Right cardiac atrium (tissue), 5 donors: ENCODE data around the gene LSMEM2. TPM values are rescaled to one million over a fixed set of nuclear protein-coding genes. Genes with fewer than 3 reads are reported as not detected.
A peak's percentile ranks its signal among the peaks of the same experiment; 100 is the strongest.

ENCODE experiments used
- ATAC-seq, 2 donors: fragments of 200-7000 bp; cut with Tn5 transposase; one replicate each; pipeline versions ENCODE4 v1.8.0 to v1.9.1; 2020; ENCODE audit warnings: moderate library complexity in 2 of 2, mild to moderate bottlenecking in 1 of 2
- DNase-seq, 3 donors: peaks; one replicate each; pipeline ENCODE4 v3.0.0-alpha.2; 2020
- H3K27ac ChIP-seq: one replicate; pipeline ENCODE4 v1.5.1; 2013; ENCODE audit warnings: mild to moderate bottlenecking, low read length, control low read depth, moderate library complexity
- H3K27me3 ChIP-seq: one replicate; pipeline ENCODE4 v1.6.1; 2013; ENCODE audit not compliant: control insufficient read depth, insufficient read depth
- H3K4me1 ChIP-seq: one replicate; pipeline ENCODE4 v1.6.1; 2013; ENCODE audit warnings: low read length; ENCODE audit not compliant: control insufficient read depth, insufficient read depth
- H3K4me3 ChIP-seq: one replicate; pipeline ENCODE4 v1.5.1; 2013; ENCODE audit warnings: low read length, control low read depth
- H3K9me3 ChIP-seq: one replicate; pipeline ENCODE4 v1.6.1; 2013; ENCODE audit warnings: low read length; ENCODE audit not compliant: control insufficient read depth
- WGBS: extraction: QIAGEN DNeasy Blood & Tissue Kit; methylation state at CpG from one replicate; pipeline ENCODE4 v1.1.7; 2013; 5-methylcytosine and 5-hydroxymethylcytosine counted together
- intact Hi-C, 4 donors: fragments of 100-400 bp; cut with DNase I; formaldehyde crosslinking; loops; one replicate each; pipeline versions ENCODE4 v1.11.0 to v1.14.0; 2022 to 2023
- polyA plus RNA-seq: library from polyadenylated mRNA; stranded (reverse); fragments of 200-250 nt; gene quantifications from one replicate; pipeline ENCODE4 v1.2.3, GENCODE V29; 2013
- total RNA-seq, 4 donors: library from RNA; stranded (reverse); fragmentation: NEBNext Ultra II Directional; extraction: Animal tissue kit (Norgen Biotek cat#: 25700); gene quantifications; one replicate each; pipeline ENCODE4 v1.2.1, GENCODE V29; 2021
- donor health status: healthy with polysubstance abuse.
- donor health status: DM: no; HTN: yes; CAD: no.
- donor health status: DM: no; HTN: no; CAD: no.
- donor health status: DM: no; HTN: yes; CAD: no; lungs with severe emphysema.
- donor health status: DM: yes; HTN: yes; CAD: no.

LSMEM2 gene
- total and polyA plus RNA-seq, 5 donors = 1.4 to 15.7 (median 10.7) TPM

- WGBS = 90% methylated on average over 22 of the region's 22 CpGs
- DNase-seq = peak in 1 of 3 donors; percentile 64
Measured at GRCh38 chr3:50294492-50295403, 15.9 kb downstream of the LSMEM2 start.

GRCh38 chr3:50295553-50296431, 16.9 kb downstream of the LSMEM2 start:
- 81% methylated on average over 8 of the region's 8 CpGs for WGBS
- no peaks in the 10 kb centered on the region for H3K9me3 ChIP-seq
- intact Hi-C loops = no loop called here
- ATAC-seq (no peak), DNase-seq (no peak)
- no peak overlapping the region for H3K4me3 ChIP-seq
- peaks cover 16% of the 10 kb centered on the region for H3K4me1 ChIP-seq
- no peak overlapping the region for H3K27ac ChIP-seq
- no peaks in the 10 kb centered on the region for H3K27me3 ChIP-seq

More at GRCh38 chr3:50294492-50295403, 15.9 kb downstream of the LSMEM2 start:
- H3K27me3 ChIP-seq = no peaks in the 10 kb centered on the region
- no peak overlapping the region for H3K27ac ChIP-seq
- H3K9me3 ChIP-seq = no peaks in the 10 kb centered on the region
- intact Hi-C loops = no loop called here
- ATAC-seq = no peak
- H3K4me1 ChIP-seq = peaks cover 10% of the 10 kb centered on the region
- no peak overlapping the region for H3K4me3 ChIP-seq

- Histone ChIP-seq H3K9me3 (no peaks in the 10 kb centered on the region), H3K27ac (no peak overlapping the region), H3K4me3 (no peak overlapping the region), H3K27me3 (no peaks in the 10 kb centered on the region), H3K4me1 (peaks cover 13% of the 10 kb centered on the region)
- DNase-seq (peak in 1 of 3 donors; percentile 68), ATAC-seq (no peak)
- WGBS = 94% methylated on average over 18 of the region's 18 CpGs
- intact Hi-C loops = no loop called here
Measured at GRCh38 chr3:50296721-50297383, 18.0 kb downstream of the LSMEM2 start.

DNA sequence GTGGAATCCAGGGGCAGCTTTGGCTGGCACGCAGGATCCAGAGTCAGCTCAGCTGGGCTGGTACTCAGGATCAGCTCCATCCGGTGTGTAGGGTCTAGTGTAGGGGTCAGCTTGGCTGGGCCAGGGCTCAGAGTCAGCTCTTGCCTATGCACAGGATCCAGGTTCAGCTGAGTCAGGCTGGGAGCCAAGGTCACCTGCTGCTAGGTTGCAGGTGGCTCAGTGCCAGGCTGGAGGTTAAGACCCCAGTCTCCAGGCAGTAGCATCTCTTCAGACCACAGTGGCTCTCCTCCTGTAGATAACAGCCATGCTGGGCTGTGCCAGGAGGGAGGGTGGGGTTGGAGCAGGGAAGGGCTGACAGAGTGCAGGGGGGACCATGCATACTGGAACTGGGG, 18.5 kb downstream of the LSMEM2 start:
- DNase-seq = peak in 1 of 3 donors; percentile 64
- Histone ChIP-seq H3K4me1 (peaks cover 13% of the 10 kb centered on the region), H3K9me3 (no peaks in the 10 kb centered on the region), H3K27ac (no peak overlapping the region), H3K27me3 (no peaks in the 10 kb centered on the region), H3K4me3 (no peak overlapping the region)
- WGBS = 91% methylated on average over 2 of the region's 2 CpGs
- no peak for ATAC-seq
- intact Hi-C loops = no loop called here

DNA sequence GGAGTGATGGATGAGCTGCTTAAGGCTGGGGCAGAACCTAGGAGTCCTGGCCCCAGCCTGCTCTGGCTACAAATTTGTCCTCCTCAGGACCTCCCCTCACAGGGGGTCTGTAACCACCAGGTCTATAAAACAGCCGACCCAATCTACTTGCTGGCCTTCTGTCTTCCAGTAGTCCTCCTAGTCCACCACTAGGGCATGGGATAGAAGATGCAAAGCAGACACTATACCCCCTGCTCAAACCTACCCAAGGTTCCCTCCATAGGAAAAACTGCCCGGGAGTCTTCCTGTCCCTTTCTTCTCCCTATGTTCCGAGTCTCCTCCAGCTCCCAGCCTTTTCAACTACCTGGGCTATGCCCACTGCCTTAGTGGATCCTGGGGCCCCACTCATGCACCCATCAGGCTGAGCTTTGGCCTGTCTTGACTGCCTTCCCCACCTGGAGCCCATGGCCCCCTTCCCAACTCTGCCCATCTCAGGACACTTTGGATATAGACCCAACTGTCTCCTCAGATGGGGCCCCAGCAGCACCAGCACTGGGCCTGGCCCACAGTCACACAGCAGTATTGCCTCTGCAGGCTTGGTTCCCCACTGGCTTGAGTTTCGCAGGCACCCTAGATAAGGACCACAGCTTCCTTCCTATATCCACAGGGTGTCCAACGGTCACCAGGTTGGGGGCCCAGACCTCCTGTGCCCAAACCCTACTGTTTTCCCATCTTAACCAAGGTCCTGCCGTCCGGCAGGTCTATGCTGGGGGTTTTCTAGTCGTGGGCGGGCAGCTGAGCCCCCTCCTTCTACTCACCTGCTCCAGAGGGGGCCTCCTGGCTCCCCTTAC, 19.2 kb downstream of the LSMEM2 start:
- DNase-seq (peak in 1 of 3 donors; percentile 69), ATAC-seq (no peak)
- peak overlapping the region; percentile 38 for H3K4me3 ChIP-seq
- no peak overlapping the region for H3K27ac ChIP-seq
- H3K27me3 ChIP-seq = no peaks in the 10 kb centered on the region
- intact Hi-C loops = no loop called here
- peaks cover 10% of the 10 kb centered on the region for H3K4me1 ChIP-seq
- H3K9me3 ChIP-seq = no peaks in the 10 kb centered on the region
- WGBS = 40% methylated on average over 9 of the region's 9 CpGs

DNA sequence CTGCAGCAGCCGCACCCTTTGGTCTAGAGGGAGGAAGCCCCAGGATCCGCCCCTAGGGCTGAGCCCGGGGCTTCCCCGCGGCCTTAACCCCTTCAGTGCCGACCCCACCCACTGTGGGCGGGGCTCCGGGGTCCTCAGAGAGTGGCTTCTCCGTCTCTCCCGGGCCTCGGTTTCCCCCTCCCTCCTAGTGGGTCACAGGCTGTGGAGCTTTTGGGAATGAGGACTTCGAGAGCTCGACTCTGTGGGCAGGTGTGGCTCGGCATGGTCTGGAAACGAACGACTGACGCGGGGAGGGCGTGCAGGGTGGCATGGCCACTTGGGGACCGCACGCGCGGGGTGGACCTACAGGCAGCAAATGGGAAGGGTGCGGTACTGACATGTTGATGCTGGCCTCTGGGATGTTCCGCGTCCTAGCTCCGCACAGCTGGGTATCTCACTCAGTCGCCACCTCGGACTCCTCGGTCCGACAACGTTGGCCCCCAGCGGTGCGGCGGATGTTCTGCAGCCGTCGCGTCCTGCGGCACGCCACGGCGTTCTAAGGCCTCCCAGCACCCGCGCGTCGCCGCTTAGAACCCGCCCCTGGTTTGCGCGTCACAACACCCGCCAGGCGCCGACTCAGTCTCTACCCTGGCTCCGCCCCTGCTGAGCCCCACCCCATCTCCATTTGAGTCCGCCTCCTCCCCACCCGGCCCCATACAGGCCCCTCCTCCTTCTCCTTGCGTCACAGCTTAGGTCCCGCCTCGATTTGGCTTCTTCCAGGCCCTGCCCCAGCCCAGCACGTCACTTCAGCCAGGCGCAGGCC, 20.1 kb downstream of the LSMEM2 start, which contains the start of the genes HYAL3 and NAA80:
TSS of gene HYAL3 (minus strand) at position 570 of the 802 bp plus-strand sequence. CDS start 3,803 bp downstream, outside the sequence.
TSS of gene NAA80 (minus strand) at position 570 of the 802 bp plus-strand sequence. CDS start 1,942 bp downstream, outside the sequence.
- WGBS = under 1% methylated on average over 61 of the region's 61 CpGs

GRCh38 chr3:50299638-50299928, 20.7 kb downstream of the LSMEM2 start:
- Histone ChIP-seq H3K4me3 (peak overlapping the region; percentile 30), H3K27me3 (no peaks in the 10 kb centered on the region), H3K4me1 (peaks cover 10% of the 10 kb centered on the region), H3K9me3 (no peaks in the 10 kb centered on the region), H3K27ac (peak overlapping the region; percentile 91)
- intact Hi-C loops = no loop called here
- 0% methylated on average over 12 of the region's 12 CpGs for WGBS
- no peak for ATAC-seq
- no peak for DNase-seq

More for the DNA sequence above, 20.1 kb downstream of the LSMEM2 start, which contains the start of the genes HYAL3 and NAA80:
- peak; percentile 99 to 100 (median 100) for DNase-seq
- intact Hi-C loops = no loop called here
- Histone ChIP-seq H3K4me1 (peaks cover 10% of the 10 kb centered on the region), H3K27me3 (no peaks in the 10 kb centered on the region), H3K27ac (peak within 1 kb of the TSS; percentile 91), H3K4me3 (peak within 1 kb of the TSS; percentile 38), H3K9me3 (no peaks in the 10 kb centered on the region)
- peak; percentile 86 to 92 for ATAC-seq

DNA sequence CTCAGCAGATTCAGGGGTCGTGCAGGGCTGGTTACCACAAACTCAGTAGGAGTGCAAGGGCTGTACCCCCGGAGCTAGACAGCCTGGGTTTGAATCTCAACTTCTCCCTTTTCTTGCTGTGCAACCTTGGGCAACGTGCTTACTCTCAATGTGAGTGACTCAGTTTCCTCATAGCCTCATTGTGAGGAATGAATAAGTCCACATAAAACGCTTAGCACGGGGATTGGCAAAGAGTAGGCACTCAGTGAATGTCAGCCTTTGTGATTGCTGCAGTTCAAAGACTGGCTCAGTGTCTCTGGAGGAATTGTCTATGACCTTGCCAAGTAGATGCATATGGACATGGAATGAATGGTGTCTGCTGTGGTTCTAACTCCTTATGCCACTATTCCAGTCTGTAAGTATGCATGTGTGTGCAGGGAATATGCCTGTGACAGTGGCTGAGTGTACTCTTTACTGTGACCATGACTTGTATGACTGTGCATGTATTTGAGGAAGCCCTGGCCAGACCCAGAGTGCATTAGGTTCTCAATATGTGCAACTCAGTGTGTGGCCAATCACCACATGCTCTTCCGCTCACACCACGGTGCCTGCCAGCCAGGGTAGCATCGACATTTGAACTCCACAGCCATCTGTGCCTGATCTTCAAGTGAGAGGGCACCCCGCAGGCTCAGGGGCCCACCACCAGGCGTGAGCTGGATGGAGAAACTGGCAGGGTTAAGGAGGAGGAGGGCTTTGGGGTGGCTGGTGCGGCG, 21.2 kb downstream of the LSMEM2 start:
- peak in 2 of 3 donors; percentile 70 to 74 for DNase-seq
- 44% methylated on average over 12 of the region's 12 CpGs for WGBS

DNA sequence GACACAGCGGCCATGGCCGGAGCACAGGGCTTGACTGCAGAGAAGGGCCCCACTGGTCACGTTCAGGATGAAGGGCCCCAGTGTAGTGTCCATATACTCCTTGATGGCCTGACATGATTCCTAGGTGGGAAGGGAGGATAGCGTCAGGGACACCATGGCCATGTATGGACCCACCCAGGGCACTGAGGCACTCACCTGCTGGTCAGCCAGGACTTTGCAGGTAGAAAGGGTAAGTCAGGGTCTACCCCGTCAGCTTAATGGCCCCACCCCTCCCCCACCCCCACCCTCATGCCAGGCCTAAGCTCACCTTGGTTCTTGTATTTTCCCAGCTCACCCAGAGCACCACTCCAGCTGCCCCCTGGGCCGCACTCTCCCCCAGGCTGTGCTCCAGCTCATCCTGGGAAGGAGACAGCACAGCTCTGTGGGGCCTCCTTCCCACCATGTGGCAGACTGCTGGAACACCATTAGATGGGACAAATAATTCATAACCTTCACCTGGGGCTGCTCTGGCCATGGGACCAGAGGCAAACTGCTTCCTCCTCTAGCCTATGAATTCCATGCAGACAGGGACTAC, 21.9 kb downstream of the LSMEM2 start:
- H3K27ac ChIP-seq = peak overlapping the region; percentile 91
- DNase-seq = no peak
- ATAC-seq = no peak
- H3K4me3 ChIP-seq = no peak overlapping the region
- intact Hi-C loops = no loop called here
- no peaks in the 10 kb centered on the region for H3K27me3 ChIP-seq
- peaks cover 10% of the 10 kb centered on the region for H3K4me1 ChIP-seq
- WGBS = 82% methylated on average over 6 of the region's 6 CpGs
- no peaks in the 10 kb centered on the region for H3K9me3 ChIP-seq

More for the DNA sequence above, 21.2 kb downstream of the LSMEM2 start:
- intact Hi-C loops = no loop called here
- Histone ChIP-seq H3K27me3 (no peaks in the 10 kb centered on the region), H3K9me3 (no peaks in the 10 kb centered on the region), H3K4me1 (peaks cover 10% of the 10 kb centered on the region), H3K4me3 (peak overlapping the region; percentile 30), H3K27ac (peak overlapping the region; percentile 91)
- ATAC-seq = no peak
